K562 (cell line): ENCODE measurements around the gene SGMS1. TPM values are rescaled to one million over a fixed set of nuclear protein-coding genes. Genes with fewer than 3 reads are reported as not detected.

ENCODE experiments used
- ATAC-seq: fragments of 200-7000 bp; cut with Tn5 transposase; 3 replicates; pipeline ENCODE4 v1.9.1; 2020; ENCODE audit warnings: moderate library complexity
- BruUV-seq: library from RNA; stranded (reverse); fragments of 400-500 nt; replicated peaks from 2 replicates; lab custom pipeline; 2021; lab: Mats Ljungman, UMichigan
- CTCF ChIA-PET: fragments of 300-600 bp; formaldehyde crosslinking; extraction: SDS; loops from one replicate; lab custom pipeline; 2021; ENCODE audit warnings: low intra/inter-chr PET ratio; lab: Yijun Ruan, JAX
- POLR2A ChIA-PET: fragments of 300-600, 350-650 bp; sonication (Branson Sonifier 250); formaldehyde crosslinking; extraction: SDS; loops from one replicate; lab custom pipeline; 2021; ENCODE audit warnings: antibody characterized with exemption, inconsistent platforms; lab: Yijun Ruan, JAX
- DNase-seq, 4 experiments: peaks; one replicate each; pipeline versions ENCODE4 v3.0.0 to v3.0.0-alpha.2; 2011 to 2018; ENCODE audit warnings: low spot score in 3 of 4, mixed read lengths in 3 of 4; ENCODE audit errors: extremely low read depth in 1 of 4
- FAIRE-seq: peaks from 2 replicates; lab custom pipeline; 2011; peaks lifted over from hg19 to GRCh38; lab: Jason Lieb, UNC
- H2AFZ ChIP-seq: 2 replicates; pipeline ENCODE4 v1.6.0; 2011; ENCODE audit warnings: low read depth, low read length, control low read depth, inconsistent platforms
- H3K27ac ChIP-seq: fragments of 200-600 bp; 3 replicates; pipeline ENCODE4 v1.8.0; 2011; ENCODE audit warnings: low read depth, mild to moderate bottlenecking, control low read depth, inconsistent platforms, low read length, moderate library complexity, mixed read lengths; ENCODE audit errors: extremely low read depth
- H3K27me3 ChIP-seq, 2 experiments: fragments of 300-600 bp in 1 of 2; 2 replicates in 1 of 2; 3 replicates in 1 of 2; pipeline versions ENCODE4 v1.6.0 to v1.8.0; 2011; ENCODE audit warnings: inconsistent platforms in 2 of 2, low read length in 2 of 2, mild to moderate bottlenecking in 1 of 2, mixed read lengths in 1 of 2, moderate library complexity in 1 of 2; ENCODE audit not compliant: control insufficient read depth in 2 of 2, insufficient read depth in 2 of 2
- H3K36me3 ChIP-seq: fragments of 300-600 bp; 3 replicates; pipeline ENCODE4 v1.8.0; 2011; ENCODE audit warnings: mild to moderate bottlenecking, low read length, inconsistent platforms; ENCODE audit not compliant: control insufficient read depth, insufficient read depth
- H3K4me1 ChIP-seq, 2 experiments: fragments of 200-600 bp in 1 of 2; replicated peaks in 1 of 2; 2 replicates in 1 of 2; 3 replicates in 1 of 2; pipeline versions ENCODE4 v1.5.1 to v1.8.0; 2011; ENCODE audit warnings: inconsistent platforms in 2 of 2, low read length in 2 of 2, mild to moderate bottlenecking in 1 of 2, mixed read lengths in 1 of 2, moderate library complexity in 1 of 2; ENCODE audit not compliant: control insufficient read depth in 2 of 2, insufficient read depth in 2 of 2
- H3K4me2 ChIP-seq: 2 replicates; pipeline ENCODE4 v1.6.1; 2011; ENCODE audit warnings: low read length, control low read depth, inconsistent platforms, mixed read lengths; ENCODE audit not compliant: insufficient read depth
- H3K4me3 ChIP-seq: fragments of 200-600 bp; sonication (generic), shearing (Covaris generic); 2 replicates; pipeline ENCODE4 v1.5.1; 2016; ENCODE audit warnings: control low read depth, inconsistent platforms
- H3K79me2 ChIP-seq: fragments of 200-600 bp; 3 replicates; pipeline ENCODE4 v1.8.0; 2011; ENCODE audit warnings: low read length, inconsistent platforms; ENCODE audit not compliant: control insufficient read depth, insufficient read depth
- H3K9ac ChIP-seq, 2 experiments: 2 replicates each; pipeline versions ENCODE4 v1.6.0 to v1.6.1; 2011; ENCODE audit warnings: low read depth in 2 of 2, low read length in 2 of 2, control low read depth in 1 of 2, inconsistent platforms in 1 of 2, mild to moderate bottlenecking in 1 of 2, mixed read lengths in 1 of 2; ENCODE audit not compliant: insufficient read depth in 1 of 2
- H3K9me1 ChIP-seq: one replicate; pipeline ENCODE4 v1.6.0; 2011; ENCODE audit warnings: inconsistent platforms, mild to moderate bottlenecking, low read length, moderate library complexity; ENCODE audit not compliant: control insufficient read depth, insufficient read depth
- H3K9me3 ChIP-seq: replicated peaks from 2 replicates; pipeline ENCODE4 v1.5.1; 2011; ENCODE audit warnings: low read depth, low read length, inconsistent platforms; ENCODE audit not compliant: control insufficient read depth, insufficient read depth
- H4K20me1 ChIP-seq: replicated peaks from 2 replicates; pipeline ENCODE4 v1.6.1; 2011; ENCODE audit warnings: low read length, inconsistent platforms, mixed read lengths; ENCODE audit not compliant: control insufficient read depth, insufficient read depth
- BHLHE40 ChIP-seq: IDR thresholded peaks from 2 replicates; pipeline ENCODE4 v1.6.1; 2011; ENCODE audit warnings: low read length, improper control_type of control experiment
- BRF1 ChIP-seq: IDR thresholded peaks from 3 replicates; pipeline ENCODE4 v1.6.1; 2011; ENCODE audit warnings: borderline replicate concordance, mild to moderate bottlenecking; ENCODE audit not compliant: insufficient read length; ENCODE audit errors: extremely low read depth
- KAT2B ChIP-seq: IDR thresholded peaks from one replicate; pipeline ENCODE4 v1.6.1; 2012; ENCODE audit warnings: low read depth, mild to moderate bottlenecking, control low read depth, inconsistent platforms, low read length, moderate library complexity
- MXI1 ChIP-seq: IDR thresholded peaks from 2 replicates; pipeline ENCODE4 v1.6.1; 2011; ENCODE audit warnings: low read depth, mild to moderate bottlenecking, improper control_type of control experiment, low read length
- PML ChIP-seq: IDR thresholded peaks from 2 replicates; pipeline ENCODE4 v1.6.1; 2012; ENCODE audit warnings: low read length, inconsistent platforms
- SMARCA5 ChIP-seq: fragments of 450-650 bp; IDR thresholded peaks from 2 replicates; pipeline ENCODE4 v1.6.1; 2016
- ZFP36 ChIP-seq: fragments of 150-350 bp; IDR thresholded peaks from 2 replicates; pipeline ENCODE4 v1.6.1; 2018; ENCODE audit warnings: low read length, low read depth; ENCODE audit not compliant: partially characterized antibody
- ZNF431 ChIP-seq: sonication (generic); formaldehyde crosslinking; IDR thresholded peaks from 2 replicates; pipeline ENCODE4 v1.8.0; 2022; ENCODE audit warnings: mild to moderate bottlenecking, missing genetic modification reagents
- ZNF436 ChIP-seq: fragments of 250-450, 450-650 bp; sonication (Bioruptor Pico); formaldehyde crosslinking; IDR thresholded peaks from 2 replicates; pipeline ENCODE4 v1.7.0; 2020; ENCODE audit warnings: mild to moderate bottlenecking
- ZNF584 ChIP-seq: fragments of 200-800 bp; sonication (Bioruptor generic); IDR thresholded peaks from 2 replicates; pipeline ENCODE4 v1.6.1; 2016; ENCODE audit warnings: low read depth, mild to moderate bottlenecking, missing genetic modification characterization, missing compliant biosample characterization
- WGBS: fragments of 100-300 bp; shearing (Covaris generic); methylation state at CpG from one replicate; pipeline ENCODE4 v1.1.6; 2016; ENCODE audit warnings: low coverage, mixed read lengths; ENCODE audit not compliant: insufficient coverage; ENCODE audit errors: missing lambda C conversion rate; 5-methylcytosine and 5-hydroxymethylcytosine counted together
- in situ Hi-C: fragments of 300-500 bp; cut with MboI; formaldehyde crosslinking; loops from 4 replicates; pipeline ENCODE4 v1.15.0; 2018; ENCODE audit warnings: inconsistent platforms, mixed read lengths
- intact Hi-C: fragments of 100-400 bp; cut with micrococcal nuclease; formaldehyde crosslinking; loops from 2 replicates; pipeline ENCODE4 v1.14.2; 2022
- polyA plus RNA-seq, 8 experiments: library from polyadenylated mRNA; depleted of rRNA in 4 of 8; stranded (reverse) in 5 of 8; unstranded in 3 of 8; fragments of >200 nt; fragmentation: Nextera tagmentation in 2 of 8; fragmentation: Illumina TruSeq in 1 of 8; extraction: Ambion mirVana in 2 of 8; extraction: Trizol in 1 of 8; gene quantifications; 2 replicates each; pipeline versions ENCODE4 v1.2.1 to v1.2.3, GENCODE V29; 2011 to 2014; ENCODE audit warnings: inconsistent platforms in 1 of 8, missing spikeins in 1 of 8
- total RNA-seq, 7 experiments: library from RNA; depleted of rRNA in 6 of 7; stranded (reverse); fragments of >200 nt in 6 of 7; fragmentation: Illumina TruSeq in 2 of 7; extraction: Trizol in 2 of 7; gene quantifications; 2 replicates each; pipeline versions ENCODE4 v1.2.1 to v1.2.3, GENCODE V29; 2011 to 2021; ENCODE audit warnings: low replicate concordance in 1 of 7
- TF ChIP-seq, protein P1 (sequence below), 2 experiments: fragments of 150-350 bp in 1 of 2; IDR thresholded peaks; 2 replicates each; pipeline ENCODE4 v1.6.1; 2012 to 2016; ENCODE audit warnings: low read depth in 2 of 2, low read length in 2 of 2, mild to moderate bottlenecking in 1 of 2, moderate library complexity in 1 of 2
- TF ChIP-seq, protein P2 (sequence below): fragments of 250-450 bp; sonication (Bioruptor Pico); IDR thresholded peaks from 2 replicates; pipeline ENCODE4 v1.6.1; 2021; ENCODE audit warnings: mild to moderate bottlenecking
- TF ChIP-seq, protein P3 (sequence below): sonication (generic); formaldehyde crosslinking; IDR thresholded peaks from 2 replicates; pipeline ENCODE4 v1.8.0; 2022; ENCODE audit warnings: missing genetic modification reagents, mild to moderate bottlenecking, borderline replicate concordance
- TF ChIP-seq, protein P4 (sequence below): IDR thresholded peaks from 2 replicates; pipeline ENCODE4 v1.6.1; 2011; ENCODE audit warnings: borderline replicate concordance, low read depth, mild to moderate bottlenecking, moderate library complexity, low read length; ENCODE audit not compliant: insufficient read depth, poor library complexity, severe bottlenecking

SGMS1 gene
- total and polyA plus RNA-seq, 9 of the 15 experiments (the other 6 are each of a cell fraction or from before 2014, with no cell fraction given), result 22.6 to 232 (median 82.2) TPM

DNA sequence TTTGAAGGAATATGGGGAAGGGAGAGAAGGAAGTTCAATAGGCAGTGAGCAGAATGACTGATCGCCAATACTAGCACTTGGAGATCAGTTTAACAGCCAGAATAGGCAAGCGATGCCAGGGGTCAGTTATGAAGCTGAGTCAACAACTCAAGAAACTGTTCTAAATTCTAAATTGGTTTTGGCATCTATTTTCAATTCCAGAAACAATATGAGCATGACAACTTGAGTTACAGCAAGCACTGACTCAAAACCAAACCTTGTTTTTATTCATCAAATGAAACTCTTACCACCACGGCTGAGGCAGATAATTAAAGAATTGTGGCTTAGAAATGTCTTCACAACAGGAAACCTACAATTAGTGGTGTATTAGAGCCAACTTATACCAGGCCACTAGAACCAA is 192.0 kb downstream of the SGMS1 start:
- Histone ChIP-seq H3K36me3 (peaks cover 16% of the 10 kb centered on the region), H3K9me1 (no peaks in the 10 kb centered on the region), H3K4me2 (no peak overlapping the region), H3K27me3 (no peaks in the 10 kb centered on the region), H3K27ac (no peak overlapping the region), H2AFZ (no peak overlapping the region), H3K79me2 (peaks cover 4% of the 10 kb centered on the region; the same call in 1 of the 3 replicates), H3K4me1 (peaks cover 3% of the 10 kb centered on the region in 2 experiments; a peak in 2 of 5 replicates), H3K4me3 (no peak overlapping the region), H3K9ac (no peak overlapping the region), H3K9me3 (no peaks in the 10 kb centered on the region), H4K20me1 (no peaks in the 10 kb centered on the region)
- POLR2A ChIA-PET, result interaction anchor here (0.6 kb wide), 1 partner anchor 28 kb away, joined by 3 read pairs; no protein-coding TSS in a partner anchor
- no peak for FAIRE-seq
- 76% methylated on average over 3 of the region's 3 CpGs for WGBS
- ATAC-seq, result no peak
- DNase-seq, result no peak
- intact Hi-C loops, result no loop called here
- CTCF ChIA-PET, result no interaction called here
- in situ Hi-C loops, result no loop called here
- no TSS peak for BruUV-seq
- TF ChIP-seq, protein P1, sequence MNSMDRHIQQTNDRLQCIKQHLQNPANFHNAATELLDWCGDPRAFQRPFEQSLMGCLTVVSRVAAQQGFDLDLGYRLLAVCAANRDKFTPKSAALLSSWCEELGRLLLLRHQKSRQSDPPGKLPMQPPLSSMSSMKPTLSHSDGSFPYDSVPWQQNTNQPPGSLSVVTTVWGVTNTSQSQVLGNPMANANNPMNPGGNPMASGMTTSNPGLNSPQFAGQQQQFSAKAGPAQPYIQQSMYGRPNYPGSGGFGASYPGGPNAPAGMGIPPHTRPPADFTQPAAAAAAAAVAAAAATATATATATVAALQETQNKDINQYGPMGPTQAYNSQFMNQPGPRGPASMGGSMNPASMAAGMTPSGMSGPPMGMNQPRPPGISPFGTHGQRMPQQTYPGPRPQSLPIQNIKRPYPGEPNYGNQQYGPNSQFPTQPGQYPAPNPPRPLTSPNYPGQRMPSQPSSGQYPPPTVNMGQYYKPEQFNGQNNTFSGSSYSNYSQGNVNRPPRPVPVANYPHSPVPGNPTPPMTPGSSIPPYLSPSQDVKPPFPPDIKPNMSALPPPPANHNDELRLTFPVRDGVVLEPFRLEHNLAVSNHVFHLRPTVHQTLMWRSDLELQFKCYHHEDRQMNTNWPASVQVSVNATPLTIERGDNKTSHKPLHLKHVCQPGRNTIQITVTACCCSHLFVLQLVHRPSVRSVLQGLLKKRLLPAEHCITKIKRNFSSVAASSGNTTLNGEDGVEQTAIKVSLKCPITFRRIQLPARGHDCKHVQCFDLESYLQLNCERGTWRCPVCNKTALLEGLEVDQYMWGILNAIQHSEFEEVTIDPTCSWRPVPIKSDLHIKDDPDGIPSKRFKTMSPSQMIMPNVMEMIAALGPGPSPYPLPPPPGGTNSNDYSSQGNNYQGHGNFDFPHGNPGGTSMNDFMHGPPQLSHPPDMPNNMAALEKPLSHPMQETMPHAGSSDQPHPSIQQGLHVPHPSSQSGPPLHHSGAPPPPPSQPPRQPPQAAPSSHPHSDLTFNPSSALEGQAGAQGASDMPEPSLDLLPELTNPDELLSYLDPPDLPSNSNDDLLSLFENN (IDR thresholded peaks at IDR 0.05; ENCODE audit: low read depth in 2 of 2, low read length in 2 of 2), result no peak
- TF ChIP-seq, protein P2, sequence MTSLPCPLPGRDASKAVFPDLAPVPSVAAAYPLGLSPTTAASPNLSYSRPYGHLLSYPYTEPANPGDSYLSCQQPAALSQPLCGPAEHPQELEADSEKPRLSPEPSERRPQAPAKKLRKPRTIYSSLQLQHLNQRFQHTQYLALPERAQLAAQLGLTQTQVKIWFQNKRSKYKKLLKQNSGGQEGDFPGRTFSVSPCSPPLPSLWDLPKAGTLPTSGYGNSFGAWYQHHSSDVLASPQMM (CRISPR knock-in tag), result no peak
- TF ChIP-seq BHLHE40 (no peak), MXI1 (no peak), ZNF584 (no peak), BRF1 (no peak), ZFP36 (no peak), ZNF431 (CRISPR knock-in tag) (no peak), SMARCA5 (no peak), PML (no peak), ZNF436 (CRISPR knock-in tag) (no peak), KAT2B (no peak)
- TF ChIP-seq, protein P3, sequence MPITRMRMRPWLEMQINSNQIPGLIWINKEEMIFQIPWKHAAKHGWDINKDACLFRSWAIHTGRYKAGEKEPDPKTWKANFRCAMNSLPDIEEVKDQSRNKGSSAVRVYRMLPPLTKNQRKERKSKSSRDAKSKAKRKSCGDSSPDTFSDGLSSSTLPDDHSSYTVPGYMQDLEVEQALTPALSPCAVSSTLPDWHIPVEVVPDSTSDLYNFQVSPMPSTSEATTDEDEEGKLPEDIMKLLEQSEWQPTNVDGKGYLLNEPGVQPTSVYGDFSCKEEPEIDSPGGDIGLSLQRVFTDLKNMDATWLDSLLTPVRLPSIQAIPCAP (CRISPR knock-in tag), result no peak
- TF ChIP-seq, protein P4, sequence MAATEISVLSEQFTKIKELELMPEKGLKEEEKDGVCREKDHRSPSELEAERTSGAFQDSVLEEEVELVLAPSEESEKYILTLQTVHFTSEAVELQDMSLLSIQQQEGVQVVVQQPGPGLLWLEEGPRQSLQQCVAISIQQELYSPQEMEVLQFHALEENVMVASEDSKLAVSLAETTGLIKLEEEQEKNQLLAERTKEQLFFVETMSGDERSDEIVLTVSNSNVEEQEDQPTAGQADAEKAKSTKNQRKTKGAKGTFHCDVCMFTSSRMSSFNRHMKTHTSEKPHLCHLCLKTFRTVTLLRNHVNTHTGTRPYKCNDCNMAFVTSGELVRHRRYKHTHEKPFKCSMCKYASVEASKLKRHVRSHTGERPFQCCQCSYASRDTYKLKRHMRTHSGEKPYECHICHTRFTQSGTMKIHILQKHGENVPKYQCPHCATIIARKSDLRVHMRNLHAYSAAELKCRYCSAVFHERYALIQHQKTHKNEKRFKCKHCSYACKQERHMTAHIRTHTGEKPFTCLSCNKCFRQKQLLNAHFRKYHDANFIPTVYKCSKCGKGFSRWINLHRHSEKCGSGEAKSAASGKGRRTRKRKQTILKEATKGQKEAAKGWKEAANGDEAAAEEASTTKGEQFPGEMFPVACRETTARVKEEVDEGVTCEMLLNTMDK, result no peak
